ENCODE results near the gene LEF1. TPM values are rescaled to one million over a fixed set of nuclear protein-coding genes. Genes with fewer than 3 reads are reported as not detected.
A peak's percentile ranks its signal among the peaks of the same experiment; 100 is the strongest.

The LEF1 gene
- total RNA-seq, 1 donor from 2014 or later, result 139 TPM

GRCh38 chr4:108142870-108143269, 25.9 kb downstream of the LEF1 start:
- intact Hi-C loops (cut with micrococcal nuclease), result no loop called here
- H3K36me3 Mint-ChIP-seq (ENCODE audit: low read depth), result peaks cover 28% of the 10 kb centered on the region
- peak overlapping the region; percentile 74 for H3K4me3 Mint-ChIP-seq
- DNase-seq (ENCODE audit: low spot score), result no peak
- peak overlapping the region; percentile 80 for H3K27ac Mint-ChIP-seq
- no peaks in the 10 kb centered on the region for H3K9me3 Mint-ChIP-seq
- peaks cover 100% of the 10 kb centered on the region for H3K4me1 Mint-ChIP-seq (ENCODE audit: low read depth)
- no peaks in the 10 kb centered on the region for H3K27me3 Mint-ChIP-seq (ENCODE audit: insufficient read depth)

GRCh38 chr4:108141213-108141950, 27.4 kb downstream of the LEF1 start:
- no peaks in the 10 kb centered on the region for H3K27me3 Mint-ChIP-seq (ENCODE audit: insufficient read depth)
- peak overlapping the region; percentile 76 for H3K4me3 Mint-ChIP-seq
- peak overlapping the region; percentile 84 for H3K27ac Mint-ChIP-seq
- peaks cover 92% of the 10 kb centered on the region for H3K4me1 Mint-ChIP-seq (ENCODE audit: low read depth)
- H3K9me3 Mint-ChIP-seq, result no peaks in the 10 kb centered on the region
- intact Hi-C loops (cut with micrococcal nuclease), result no loop called here
- H3K36me3 Mint-ChIP-seq (ENCODE audit: low read depth), result peaks cover 24% of the 10 kb centered on the region
- DNase-seq (ENCODE audit: low spot score), result no peak

GRCh38 chr4:108140328-108140727, 28.4 kb downstream of the LEF1 start:
- Mint-ChIP-seq H3K4me1 (ENCODE audit: low read depth) (peaks cover 92% of the 10 kb centered on the region), H3K27me3 (ENCODE audit: insufficient read depth) (no peaks in the 10 kb centered on the region), H3K27ac (peak overlapping the region; percentile 98), H3K36me3 (ENCODE audit: low read depth) (peaks cover 23% of the 10 kb centered on the region), H3K4me3 (peak overlapping the region; percentile 76), H3K9me3 (no peaks in the 10 kb centered on the region)
- no peak for DNase-seq (ENCODE audit: low spot score)
- intact Hi-C loops (cut with micrococcal nuclease), result no loop called here

- peaks cover 92% of the 10 kb centered on the region for H3K4me1 Mint-ChIP-seq (ENCODE audit: low read depth)
- H3K9me3 Mint-ChIP-seq, result no peaks in the 10 kb centered on the region
- DNase-seq (ENCODE audit: low spot score), result no peak
- intact Hi-C loops (cut with micrococcal nuclease), result loop anchor here (1.0 kb wide), 5 partner anchors 9 to 108 kb away; no protein-coding TSS in a partner anchor
- no peaks in the 10 kb centered on the region for H3K27me3 Mint-ChIP-seq (ENCODE audit: insufficient read depth)
- peak overlapping the region; percentile 78 for H3K4me3 Mint-ChIP-seq
- H3K27ac Mint-ChIP-seq, result peak overlapping the region; percentile 99
- peaks cover 25% of the 10 kb centered on the region for H3K36me3 Mint-ChIP-seq (ENCODE audit: low read depth)
These were observed 29.6 kb downstream of the LEF1 start for GRCh38 chr4:108139089-108139488.

- intact Hi-C loops (cut with micrococcal nuclease), result loop anchor here (1.0 kb wide), 1 partner anchor 8 kb away; no protein-coding TSS in a partner anchor
- no peak for DNase-seq (ENCODE audit: low spot score)
- Mint-ChIP-seq H3K9me3 (no peaks in the 10 kb centered on the region), H3K4me1 (ENCODE audit: low read depth) (peaks cover 75% of the 10 kb centered on the region), H3K27me3 (ENCODE audit: insufficient read depth) (no peaks in the 10 kb centered on the region), H3K4me3 (peak overlapping the region; percentile 56), H3K36me3 (ENCODE audit: low read depth) (peaks cover 32% of the 10 kb centered on the region), H3K27ac (peak overlapping the region; percentile 87)
These were observed 33.1 kb downstream of the LEF1 start for GRCh38 chr4:108135549-108136209.

- H3K4me3 Mint-ChIP-seq, result no peak overlapping the region
- no peaks in the 10 kb centered on the region for H3K9me3 Mint-ChIP-seq
- H3K4me1 Mint-ChIP-seq (ENCODE audit: low read depth), result peaks cover 76% of the 10 kb centered on the region
- peaks cover 50% of the 10 kb centered on the region for H3K36me3 Mint-ChIP-seq (ENCODE audit: low read depth)
- H3K27ac Mint-ChIP-seq, result no peak overlapping the region
- H3K27me3 Mint-ChIP-seq (ENCODE audit: insufficient read depth), result no peaks in the 10 kb centered on the region
- no peak for DNase-seq (ENCODE audit: low spot score)
- intact Hi-C loops (cut with micrococcal nuclease), result no loop called here
These were observed 37.8 kb downstream of the LEF1 start for GRCh38 chr4:108130955-108131354.

GRCh38 chr4:108129196-108129595, 39.5 kb downstream of the LEF1 start:
- H3K36me3 Mint-ChIP-seq (ENCODE audit: low read depth), result peaks cover 48% of the 10 kb centered on the region
- peaks cover 64% of the 10 kb centered on the region for H3K4me1 Mint-ChIP-seq (ENCODE audit: low read depth)
- DNase-seq (ENCODE audit: low spot score), result no peak
- peaks cover 4% of the 10 kb centered on the region for H3K9me3 Mint-ChIP-seq
- H3K27ac Mint-ChIP-seq, result peak overlapping the region; percentile 14
- no peak overlapping the region for H3K4me3 Mint-ChIP-seq
- H3K27me3 Mint-ChIP-seq (ENCODE audit: insufficient read depth), result no peaks in the 10 kb centered on the region
- intact Hi-C loops (cut with micrococcal nuclease), result no loop called here

- H3K27me3 Mint-ChIP-seq (ENCODE audit: insufficient read depth), result no peaks in the 10 kb centered on the region
- no peak overlapping the region for H3K4me3 Mint-ChIP-seq
- H3K36me3 Mint-ChIP-seq (ENCODE audit: low read depth), result peaks cover 45% of the 10 kb centered on the region
- peaks cover 61% of the 10 kb centered on the region for H3K4me1 Mint-ChIP-seq (ENCODE audit: low read depth)
- no peak for DNase-seq (ENCODE audit: low spot score)
- intact Hi-C loops (cut with micrococcal nuclease), result loop anchor here (1.0 kb wide), 2 partner anchors 8 to 9 kb away; no protein-coding TSS in a partner anchor
- peaks cover 4% of the 10 kb centered on the region for H3K9me3 Mint-ChIP-seq
- H3K27ac Mint-ChIP-seq, result peak overlapping the region; percentile 18
These were observed 41.9 kb downstream of the LEF1 start for GRCh38 chr4:108126806-108127205.

- no peak for DNase-seq (ENCODE audit: low spot score)
- H3K4me1 Mint-ChIP-seq (ENCODE audit: low read depth), result peaks cover 73% of the 10 kb centered on the region
- no peak overlapping the region for H3K4me3 Mint-ChIP-seq
- intact Hi-C loops (cut with micrococcal nuclease), result no loop called here
- no peaks in the 10 kb centered on the region for H3K27me3 Mint-ChIP-seq (ENCODE audit: insufficient read depth)
- H3K27ac Mint-ChIP-seq, result peak overlapping the region; percentile 20
- H3K36me3 Mint-ChIP-seq (ENCODE audit: low read depth), result peaks cover 34% of the 10 kb centered on the region
- H3K9me3 Mint-ChIP-seq, result peaks cover 4% of the 10 kb centered on the region
These were observed 47.9 kb downstream of the LEF1 start for GRCh38 chr4:108120789-108121188.

- peaks cover 85% of the 10 kb centered on the region for H3K4me1 Mint-ChIP-seq (ENCODE audit: low read depth)
- peak overlapping the region; percentile 89 for H3K27ac Mint-ChIP-seq
- H3K27me3 Mint-ChIP-seq (ENCODE audit: insufficient read depth), result no peaks in the 10 kb centered on the region
- intact Hi-C loops (cut with micrococcal nuclease), result loop anchor here (1.0 to 10.0 kb wide), 5 partner anchors 8 to 1446 kb away; partner anchors contain the start of genes MCUB and RPL34
- H3K36me3 Mint-ChIP-seq (ENCODE audit: low read depth), result peaks cover 27% of the 10 kb centered on the region
- H3K9me3 Mint-ChIP-seq, result no peaks in the 10 kb centered on the region
- DNase-seq (ENCODE audit: low spot score), result no peak
- H3K4me3 Mint-ChIP-seq, result peak overlapping the region; percentile 63
These were observed 49.4 kb downstream of the LEF1 start for GRCh38 chr4:108119199-108119800.

GRCh38 chr4:108118505-108118904, 50.2 kb downstream of the LEF1 start:
- peak overlapping the region; percentile 89 for H3K27ac Mint-ChIP-seq
- H3K4me3 Mint-ChIP-seq, result peak overlapping the region; percentile 74
- intact Hi-C loops (cut with micrococcal nuclease), result loop anchor here (1.0 to 10.0 kb wide), 4 partner anchors 21 to 1446 kb away; partner anchors contain the start of genes MCUB and RPL34
- no peak for DNase-seq (ENCODE audit: low spot score)
- peaks cover 28% of the 10 kb centered on the region for H3K36me3 Mint-ChIP-seq (ENCODE audit: low read depth)
- H3K4me1 Mint-ChIP-seq (ENCODE audit: low read depth), result peaks cover 93% of the 10 kb centered on the region
- no peaks in the 10 kb centered on the region for H3K9me3 Mint-ChIP-seq
- no peaks in the 10 kb centered on the region for H3K27me3 Mint-ChIP-seq (ENCODE audit: insufficient read depth)

- Mint-ChIP-seq H3K36me3 (ENCODE audit: low read depth) (peaks cover 28% of the 10 kb centered on the region), H3K27ac (peak overlapping the region; percentile 89), H3K27me3 (ENCODE audit: insufficient read depth) (no peaks in the 10 kb centered on the region), H3K4me3 (peak overlapping the region; percentile 74), H3K9me3 (no peaks in the 10 kb centered on the region), H3K4me1 (ENCODE audit: low read depth) (peaks cover 96% of the 10 kb centered on the region)
- no peak for DNase-seq (ENCODE audit: low spot score)
- intact Hi-C loops (cut with micrococcal nuclease), result loop anchor here (1.0 to 10.0 kb wide), 4 partner anchors 22 to 1447 kb away; partner anchors contain the start of genes MCUB and RPL34
These were observed 51.1 kb downstream of the LEF1 start for GRCh38 chr4:108117418-108118182.

Data from activated T-helper 1 cell treated with anti-CD3 and anti-CD28 coated beads, Interleukin-12 subunit alpha, Interleukin-12 subunit beta, Interleukin-2, Interleukin-4 antibody, amounts not matched to agents 30 ng/mL and 10 ng/mL and 1 ng/mL, durations not matched to agents 14 hours and 24 hours and 36 hours (primary cell).